Uterus (tissue), 2 donors: ENCODE results near the gene ABL2.

Experiments used
- CTCF ChIP-seq, 4 experiments: fragments of 200-600 bp in 2 of 4; fragments of 450-650 bp in 2 of 4; sonication (generic) in 2 of 4; IDR thresholded peaks; one replicate each; pipeline ENCODE4 v1.5.1; 2016 to 2019; ENCODE audit warnings: antibody characterized with exemption in 4 of 4, mild to moderate bottlenecking in 2 of 4, moderate library complexity in 1 of 4
- POLR2A ChIP-seq, 2 donors: fragments of 450-650 bp; IDR thresholded peaks; one replicate each; pipeline ENCODE4 v1.6.1; 2016; ENCODE audit warnings: antibody characterized with exemption in 2 of 2, mild to moderate bottlenecking in 1 of 2, moderate library complexity in 1 of 2

- peak; percentile 62 to 83 (median 75) for TF ChIP-seq CTCF (IDR thresholded peaks at IDR 0.05)
- TF ChIP-seq POLR2A (IDR thresholded peaks at IDR 0.05), result no peak
Observed at GRCh38 chr1:179079113-179079761, 150.2 kb downstream of the ABL2 start.
